OCI-LY1 (cell line): ENCODE measurements around the gene RPN2.

Source experiments
- H2AFZ ChIP-seq: fragments of 200-600 bp; sonication (generic), shearing (Covaris generic); 2 replicates; pipeline ENCODE4 v1.6.0; 2014; ENCODE audit warnings: antibody characterized with exemption, mild to moderate bottlenecking, low read length
- H3F3A ChIP-seq: fragments of 200-600 bp; sonication (generic), shearing (Covaris generic); 2 replicates; pipeline ENCODE4 v1.6.0; 2014; ENCODE audit warnings: mild to moderate bottlenecking, antibody characterized with exemption, low read length, moderate library complexity; ENCODE audit not compliant: insufficient read depth
- H3K27ac ChIP-seq: fragments of 200-600 bp; sonication (generic); 2 replicates; pipeline ENCODE4 v1.5.1; 2014; ENCODE audit warnings: low read length, mixed run types, mild to moderate bottlenecking, low read depth; ENCODE audit not compliant: poor library complexity, severe bottlenecking
- H3K27me3 ChIP-seq: fragments of 200-600 bp; sonication (generic); 2 replicates; pipeline ENCODE4 v1.6.0; 2014; ENCODE audit warnings: antibody characterized with exemption, mild to moderate bottlenecking, low read length, moderate library complexity; ENCODE audit not compliant: insufficient read depth
- H3K36me3 ChIP-seq: fragments of 200-600 bp; sonication (generic); 2 replicates; pipeline ENCODE4 v1.6.1; 2014; ENCODE audit warnings: mild to moderate bottlenecking, antibody characterized with exemption, low read length, moderate library complexity, mixed read lengths; ENCODE audit not compliant: insufficient read depth
- H3K4me1 ChIP-seq: fragments of 200-600 bp; sonication (generic); 2 replicates; pipeline ENCODE4 v1.5.1; 2014; ENCODE audit warnings: mild to moderate bottlenecking, low read length, moderate library complexity; ENCODE audit not compliant: insufficient read depth, severe bottlenecking
- H3K4me2 ChIP-seq: fragments of 200-600 bp; sonication (generic), shearing (Covaris generic); 2 replicates; pipeline ENCODE4 v1.6.1; 2014; ENCODE audit warnings: low read length
- H3K4me3 ChIP-seq: fragments of 200-600 bp; sonication (generic); 2 replicates; pipeline ENCODE4 v1.5.1; 2014; ENCODE audit warnings: low read length, low read depth, mild to moderate bottlenecking, mixed read lengths; ENCODE audit not compliant: poor library complexity, severe bottlenecking
- H3K79me2 ChIP-seq: fragments of 200-600 bp; shearing (Covaris generic); 2 replicates; pipeline ENCODE4 v1.6.1; 2016; ENCODE audit warnings: mixed run types, low read length, mixed read lengths; ENCODE audit not compliant: insufficient read depth
- H3K9ac ChIP-seq: fragments of 200-600 bp; sonication (generic), shearing (Covaris generic); 2 replicates; pipeline ENCODE4 v1.6.1; 2014; ENCODE audit warnings: mild to moderate bottlenecking, low read length, mixed read lengths
- H3K9me2 ChIP-seq: fragments of 200-600 bp; sonication (generic), shearing (Covaris generic); 2 replicates; pipeline ENCODE4 v1.6.1; 2014; ENCODE audit warnings: low read depth, mild to moderate bottlenecking, low read length, mixed read lengths
- H3K9me3 ChIP-seq: fragments of 200-600 bp; shearing (Covaris generic); 2 replicates; pipeline ENCODE4 v1.6.1; 2014; ENCODE audit warnings: low read length, mixed read lengths
- H4K20me1 ChIP-seq: fragments of 200-600 bp; sonication (generic), shearing (Covaris generic); 2 replicates; pipeline ENCODE4 v1.6.0; 2016; ENCODE audit warnings: mild to moderate bottlenecking, low read length; ENCODE audit not compliant: insufficient read depth
- EZH2 ChIP-seq: fragments of 200-600 bp; sonication (generic), shearing (Covaris generic); IDR thresholded peaks from 2 replicates; pipeline ENCODE4 v1.8.0; 2017; ENCODE audit warnings: borderline replicate concordance, mixed run types, mild to moderate bottlenecking, antibody characterized with exemption, low read length, moderate library complexity, mixed read lengths
- TF ChIP-seq, protein P1 (sequence below): fragments of 200-600 bp; sonication (generic), shearing (Covaris generic); IDR thresholded peaks from 2 replicates; pipeline ENCODE4 v1.5.1; 2017; ENCODE audit warnings: mild to moderate bottlenecking, antibody characterized with exemption, low read length, moderate library complexity, mixed read lengths

The RPN2 gene

DNA sequence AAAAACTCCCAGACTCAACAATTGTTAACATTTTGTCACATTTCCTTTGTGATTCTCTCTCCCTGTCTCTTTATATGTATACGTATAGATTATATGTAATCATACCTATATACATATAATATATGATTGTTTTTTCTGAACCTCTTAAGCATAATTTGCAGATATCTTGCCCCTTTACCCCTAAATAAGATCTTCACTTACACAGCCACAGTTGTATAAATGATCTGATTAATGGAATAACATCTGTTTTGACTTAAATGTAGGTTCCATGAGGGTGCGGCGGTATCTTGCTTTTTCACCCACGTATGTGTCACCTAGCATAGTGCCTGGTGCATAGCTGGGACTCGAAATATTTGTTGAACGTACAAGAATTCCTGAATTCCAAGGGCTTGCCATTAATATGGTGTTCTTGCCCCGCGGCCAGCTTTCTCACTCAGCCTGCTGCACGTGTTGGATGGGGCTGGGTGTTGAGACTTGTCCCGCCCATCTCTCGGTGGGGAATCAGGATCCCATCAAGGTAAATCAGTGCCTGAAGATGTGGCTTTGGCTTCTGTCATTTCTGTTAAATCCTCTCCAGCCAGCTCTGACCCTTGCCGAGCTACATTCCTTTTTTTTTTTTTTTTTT, 99.9 kb downstream of the RPN2 start:
- no peak overlapping the region for H3K4me2 ChIP-seq
- H2AFZ ChIP-seq, result no peak overlapping the region
- no peaks in the 10 kb centered on the region for H3K9me3 ChIP-seq
- no peak overlapping the region for H3K27ac ChIP-seq
- H3K36me3 ChIP-seq, result no peaks in the 10 kb centered on the region
- TF ChIP-seq, protein P1, sequence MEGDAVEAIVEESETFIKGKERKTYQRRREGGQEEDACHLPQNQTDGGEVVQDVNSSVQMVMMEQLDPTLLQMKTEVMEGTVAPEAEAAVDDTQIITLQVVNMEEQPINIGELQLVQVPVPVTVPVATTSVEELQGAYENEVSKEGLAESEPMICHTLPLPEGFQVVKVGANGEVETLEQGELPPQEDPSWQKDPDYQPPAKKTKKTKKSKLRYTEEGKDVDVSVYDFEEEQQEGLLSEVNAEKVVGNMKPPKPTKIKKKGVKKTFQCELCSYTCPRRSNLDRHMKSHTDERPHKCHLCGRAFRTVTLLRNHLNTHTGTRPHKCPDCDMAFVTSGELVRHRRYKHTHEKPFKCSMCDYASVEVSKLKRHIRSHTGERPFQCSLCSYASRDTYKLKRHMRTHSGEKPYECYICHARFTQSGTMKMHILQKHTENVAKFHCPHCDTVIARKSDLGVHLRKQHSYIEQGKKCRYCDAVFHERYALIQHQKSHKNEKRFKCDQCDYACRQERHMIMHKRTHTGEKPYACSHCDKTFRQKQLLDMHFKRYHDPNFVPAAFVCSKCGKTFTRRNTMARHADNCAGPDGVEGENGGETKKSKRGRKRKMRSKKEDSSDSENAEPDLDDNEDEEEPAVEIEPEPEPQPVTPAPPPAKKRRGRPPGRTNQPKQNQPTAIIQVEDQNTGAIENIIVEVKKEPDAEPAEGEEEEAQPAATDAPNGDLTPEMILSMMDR, result no peak
- no peak for TF ChIP-seq EZH2
- H3K4me1 ChIP-seq, result no peaks in the 10 kb centered on the region
- H3K27me3 ChIP-seq, result 0 out of 2 replicates have a peak, but pooled peaks cover 3% of the 10 kb centered on the region
- H3K9me2 ChIP-seq, result no peaks in the 10 kb centered on the region
- no peaks in the 10 kb centered on the region for H3F3A ChIP-seq
- H3K79me2 ChIP-seq, result no peaks in the 10 kb centered on the region
- H3K9ac ChIP-seq, result no peak overlapping the region
- no peak overlapping the region for H3K4me3 ChIP-seq
- H4K20me1 ChIP-seq, result no peaks in the 10 kb centered on the region

DNA sequence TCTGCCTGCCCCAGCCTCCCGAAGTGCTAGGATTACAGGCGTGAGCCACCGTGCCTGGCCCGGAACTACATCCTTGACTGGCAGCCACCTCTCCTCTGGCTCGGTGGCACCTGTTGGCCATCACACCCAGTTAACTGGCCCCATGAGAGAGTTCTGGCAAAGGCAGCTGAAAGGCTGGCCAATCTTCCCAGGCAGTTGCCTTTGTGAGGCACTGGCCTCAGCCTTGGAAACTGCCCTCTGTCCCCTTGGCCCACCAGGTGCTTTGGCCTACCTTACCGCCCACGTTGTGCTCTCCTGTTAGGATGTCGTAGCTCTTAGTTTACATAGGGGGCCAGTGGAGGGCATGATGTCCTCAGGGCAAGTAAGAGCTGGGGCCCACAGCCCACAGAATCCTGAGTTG, 100.7 kb downstream of the RPN2 start:
- H3K4me1 ChIP-seq, result no peaks in the 10 kb centered on the region

DNA sequence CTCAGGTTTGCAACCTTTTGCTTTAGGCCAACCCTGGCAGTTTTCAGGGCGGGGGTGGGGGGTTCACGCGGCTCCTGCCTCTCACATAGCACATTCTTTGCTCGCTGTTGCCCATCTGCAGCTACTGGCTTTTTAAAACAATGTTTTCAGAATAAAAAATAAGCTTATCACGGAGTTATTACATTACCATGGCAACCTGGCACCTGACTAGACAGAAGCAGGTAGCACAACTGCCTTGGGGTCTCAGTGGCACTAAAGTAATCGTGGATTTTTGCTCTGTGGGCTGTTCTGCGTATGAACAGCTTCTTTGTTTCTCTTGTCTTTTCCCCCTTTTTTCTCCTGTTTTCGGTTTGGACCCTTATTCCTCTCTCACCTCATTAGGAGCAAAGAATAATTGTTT, 101.3 kb downstream of the RPN2 start:
- Histone ChIP-seq H3K4me3 (no peak overlapping the region), H2AFZ (no peak overlapping the region), H3K4me2 (no peak overlapping the region), H4K20me1 (no peaks in the 10 kb centered on the region), H3K36me3 (no peaks in the 10 kb centered on the region), H3K9me2 (no peaks in the 10 kb centered on the region), H3K4me1 (no peaks in the 10 kb centered on the region), H3K9me3 (no peaks in the 10 kb centered on the region), H3K27ac (no peak overlapping the region), H3K9ac (no peak overlapping the region), H3F3A (no peaks in the 10 kb centered on the region), H3K79me2 (no peaks in the 10 kb centered on the region), H3K27me3 (0 out of 2 replicates have a peak, but pooled peaks cover 3% of the 10 kb centered on the region)
- TF ChIP-seq EZH2, result no peak
- TF ChIP-seq, protein P1, result no peak

More for the DNA sequence above, 100.7 kb downstream of the RPN2 start:
- no peak overlapping the region for H3K27ac ChIP-seq
- no peaks in the 10 kb centered on the region for H3K9me2 ChIP-seq
- no peak overlapping the region for H3K4me3 ChIP-seq
- H3K79me2 ChIP-seq, result no peaks in the 10 kb centered on the region
- H2AFZ ChIP-seq, result no peak overlapping the region
- 0 out of 2 replicates have a peak, but pooled peaks cover 3% of the 10 kb centered on the region for H3K27me3 ChIP-seq
- no peak overlapping the region for H3K4me2 ChIP-seq
- TF ChIP-seq, protein P1, result no peak
- no peak for TF ChIP-seq EZH2
- no peaks in the 10 kb centered on the region for H3K9me3 ChIP-seq
- no peaks in the 10 kb centered on the region for H3K36me3 ChIP-seq
- no peak overlapping the region for H3K9ac ChIP-seq
- no peaks in the 10 kb centered on the region for H3F3A ChIP-seq
- H4K20me1 ChIP-seq, result no peaks in the 10 kb centered on the region
